MM.1S (cell line): ENCODE data around the gene PYGL.

Source experiments
- DNase-seq: peaks from one replicate; pipeline ENCODE4 v3.0.0-alpha.2; 2015
- H2AFZ ChIP-seq: fragments of 300-600 bp; sonication (generic); 2 replicates; pipeline ENCODE4 v1.6.0; 2016; ENCODE audit warnings: antibody characterized with exemption, low read length
- H3F3A ChIP-seq: fragments of 300-600 bp; sonication (generic); 2 replicates; pipeline ENCODE4 v1.6.1; 2016; ENCODE audit warnings: mild to moderate bottlenecking, antibody characterized with exemption, low read length, moderate library complexity, mixed read lengths; ENCODE audit not compliant: insufficient read depth
- H3K27ac ChIP-seq: fragments of 300-600 bp; sonication (generic); 2 replicates; pipeline ENCODE4 v1.5.1; 2016; ENCODE audit warnings: mild to moderate bottlenecking, low read length
- H3K27me3 ChIP-seq: fragments of 300-600 bp; sonication (generic); replicated peaks from 2 replicates; pipeline ENCODE4 v1.6.0; 2016; ENCODE audit warnings: low read length; ENCODE audit not compliant: insufficient read depth
- H3K36me3 ChIP-seq: fragments of 300-600 bp; sonication (generic); replicated peaks from 2 replicates; pipeline ENCODE4 v1.6.1; 2016; ENCODE audit warnings: mild to moderate bottlenecking, low read length, mixed read lengths; ENCODE audit not compliant: insufficient read depth
- H3K4me1 ChIP-seq: fragments of 300-600 bp; sonication (generic); 2 replicates; pipeline ENCODE4 v1.6.1; 2016; ENCODE audit warnings: low read length, mixed read lengths
- H3K4me2 ChIP-seq: fragments of 300-600 bp; sonication (generic); 2 replicates; pipeline ENCODE4 v1.6.0; 2016; ENCODE audit warnings: low read depth, low read length
- H3K4me3 ChIP-seq: fragments of 300-600 bp; sonication (generic); 2 replicates; pipeline ENCODE4 v1.5.1; 2016; ENCODE audit warnings: low read length, mixed read lengths
- H3K79me2 ChIP-seq: fragments of 300-600 bp; sonication (generic); 2 replicates; pipeline ENCODE4 v1.6.1; 2016; ENCODE audit warnings: mixed run types, low read length, mixed read lengths
- H3K9ac ChIP-seq: fragments of 300-600 bp; sonication (generic); 2 replicates; pipeline ENCODE4 v1.6.1; 2016; ENCODE audit warnings: low read length, mixed read lengths
- H3K9me2 ChIP-seq: fragments of 300-600 bp; sonication (generic); replicated peaks from 2 replicates; pipeline ENCODE4 v1.6.1; 2016; ENCODE audit warnings: mild to moderate bottlenecking, low read length, mixed read lengths; ENCODE audit not compliant: insufficient read depth
- H3K9me3 ChIP-seq: fragments of 300-600 bp; sonication (generic); replicated peaks from 2 replicates; pipeline ENCODE4 v1.6.1; 2016; ENCODE audit warnings: mild to moderate bottlenecking, low read length, mixed read lengths; ENCODE audit not compliant: insufficient read depth
- H4K20me1 ChIP-seq: fragments of 300-600 bp; sonication (generic); 2 replicates; pipeline ENCODE4 v1.6.1; 2016; ENCODE audit warnings: mild to moderate bottlenecking, low read length, moderate library complexity, mixed read lengths; ENCODE audit not compliant: insufficient read depth
- EZH2 ChIP-seq: fragments of 300-600 bp; sonication (generic); optimal IDR thresholded peaks from 2 replicates; pipeline ENCODE3; 2017; ENCODE audit warnings: low read depth, mild to moderate bottlenecking, antibody characterized with exemption, low read length, mixed read lengths
- EZH2phosphoT487 ChIP-seq: fragments of 300-600 bp; sonication (generic); IDR thresholded peaks from 2 replicates; pipeline ENCODE4 v1.6.1; 2018; ENCODE audit warnings: antibody characterized with exemption, low read length
- TF ChIP-seq, protein P1 (sequence below): fragments of 300-600 bp; sonication (generic); IDR thresholded peaks from 2 replicates; pipeline ENCODE4 v1.5.1; 2016; ENCODE audit warnings: antibody characterized with exemption, low read length, mixed read lengths

The PYGL gene

GRCh38 chr14:50947446-50947845, 3.2 kb upstream of the PYGL start:
- H3K27ac ChIP-seq = no peak overlapping the region
- no peak overlapping the region for H3K4me2 ChIP-seq
- H3F3A ChIP-seq = no peaks in the 10 kb centered on the region
- no peaks in the 10 kb centered on the region for H3K27me3 ChIP-seq
- H3K79me2 ChIP-seq = no peaks in the 10 kb centered on the region
- DNase-seq = no peak
- no peaks in the 10 kb centered on the region for H3K9me3 ChIP-seq
- no peaks in the 10 kb centered on the region for H3K4me1 ChIP-seq
- H4K20me1 ChIP-seq = no peaks in the 10 kb centered on the region
- H3K36me3 ChIP-seq = no peaks in the 10 kb centered on the region
- TF ChIP-seq, protein P1, sequence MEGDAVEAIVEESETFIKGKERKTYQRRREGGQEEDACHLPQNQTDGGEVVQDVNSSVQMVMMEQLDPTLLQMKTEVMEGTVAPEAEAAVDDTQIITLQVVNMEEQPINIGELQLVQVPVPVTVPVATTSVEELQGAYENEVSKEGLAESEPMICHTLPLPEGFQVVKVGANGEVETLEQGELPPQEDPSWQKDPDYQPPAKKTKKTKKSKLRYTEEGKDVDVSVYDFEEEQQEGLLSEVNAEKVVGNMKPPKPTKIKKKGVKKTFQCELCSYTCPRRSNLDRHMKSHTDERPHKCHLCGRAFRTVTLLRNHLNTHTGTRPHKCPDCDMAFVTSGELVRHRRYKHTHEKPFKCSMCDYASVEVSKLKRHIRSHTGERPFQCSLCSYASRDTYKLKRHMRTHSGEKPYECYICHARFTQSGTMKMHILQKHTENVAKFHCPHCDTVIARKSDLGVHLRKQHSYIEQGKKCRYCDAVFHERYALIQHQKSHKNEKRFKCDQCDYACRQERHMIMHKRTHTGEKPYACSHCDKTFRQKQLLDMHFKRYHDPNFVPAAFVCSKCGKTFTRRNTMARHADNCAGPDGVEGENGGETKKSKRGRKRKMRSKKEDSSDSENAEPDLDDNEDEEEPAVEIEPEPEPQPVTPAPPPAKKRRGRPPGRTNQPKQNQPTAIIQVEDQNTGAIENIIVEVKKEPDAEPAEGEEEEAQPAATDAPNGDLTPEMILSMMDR = no peak
- TF ChIP-seq EZH2phosphoT487 (no peak), EZH2 (no peak)
- H3K9ac ChIP-seq = no peak overlapping the region
- no peaks in the 10 kb centered on the region for H3K9me2 ChIP-seq
- H3K4me3 ChIP-seq = no peak overlapping the region
- no peak overlapping the region for H2AFZ ChIP-seq

DNA sequence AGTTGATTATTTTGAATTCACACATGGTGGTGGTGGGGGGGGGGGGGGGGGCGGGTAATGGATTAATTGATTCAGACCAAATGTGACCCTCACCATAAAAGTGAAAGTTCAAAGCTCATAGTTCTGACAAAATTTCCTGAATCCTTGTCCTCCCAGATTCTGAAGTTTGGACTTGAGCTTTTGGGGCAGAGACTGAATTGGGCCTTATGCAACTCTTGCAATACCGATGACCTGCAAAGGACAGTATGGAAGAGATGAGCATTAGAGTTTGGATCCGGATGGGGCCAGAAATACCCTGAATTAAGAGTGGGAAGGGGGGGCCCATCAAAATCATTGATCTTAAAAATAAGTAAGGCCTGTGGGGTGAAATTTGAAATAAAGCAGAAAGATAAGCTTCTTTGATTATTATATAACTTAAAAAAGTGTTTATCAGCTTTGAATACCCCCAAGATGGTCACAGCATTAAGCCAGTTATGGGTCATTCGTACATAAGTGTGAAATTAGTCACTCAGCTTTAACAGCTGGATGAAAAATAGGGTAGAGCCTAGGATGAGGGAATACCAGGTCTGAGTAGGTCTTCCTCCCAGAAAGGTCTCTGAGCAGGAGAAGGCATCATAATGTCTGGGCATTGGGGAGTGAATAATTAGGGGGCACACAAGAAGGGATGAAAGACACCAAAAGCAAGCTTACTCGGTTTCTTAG, 2.1 kb upstream of the PYGL start:
- Histone ChIP-seq H3K27me3 (no peaks in the 10 kb centered on the region), H3K79me2 (no peaks in the 10 kb centered on the region), H4K20me1 (no peaks in the 10 kb centered on the region), H3K36me3 (no peaks in the 10 kb centered on the region), H3K9ac (no peak overlapping the region), H3K9me3 (no peaks in the 10 kb centered on the region), H3F3A (no peaks in the 10 kb centered on the region), H3K4me1 (no peaks in the 10 kb centered on the region), H3K9me2 (no peaks in the 10 kb centered on the region), H3K4me3 (no peak overlapping the region), H3K27ac (no peak overlapping the region), H2AFZ (no peak overlapping the region), H3K4me2 (no peak overlapping the region)
- TF ChIP-seq EZH2phosphoT487 (no peak), EZH2 (no peak)
- TF ChIP-seq, protein P1 = no peak
- no peak for DNase-seq

- Histone ChIP-seq H3K4me2 (peak overlapping the region; percentile 77), H3K9me3 (no peaks in the 10 kb centered on the region), H2AFZ (peak overlapping the region; percentile 78), H3F3A (no peaks in the 10 kb centered on the region), H4K20me1 (no peaks in the 10 kb centered on the region), H3K27ac (no peak overlapping the region), H3K4me1 (no peaks in the 10 kb centered on the region), H3K9me2 (no peaks in the 10 kb centered on the region), H3K4me3 (peak overlapping the region; percentile 55), H3K27me3 (no peaks in the 10 kb centered on the region), H3K79me2 (no peaks in the 10 kb centered on the region), H3K36me3 (no peaks in the 10 kb centered on the region), H3K9ac (no peak overlapping the region)
- no peak for TF ChIP-seq EZH2phosphoT487
- TF ChIP-seq EZH2 = no peak
- TF ChIP-seq, protein P1 = no peak
- DNase-seq = no peak
These were observed 547 bp upstream of the PYGL start for GRCh38 chr14:50944647-50945413.
